IPS-NIHi11 (cell line): ENCODE measurements around the gene TMEM178B.
"Not testable (repeated sequence)": the region's sequence is repeated elsewhere in the genome, so short reads cannot be mapped to it uniquely, and the experiment has no call there.

Source experiments
- DNase-seq: peaks from one replicate; pipeline ENCODE4 v3.0.0; 2012; ENCODE audit warnings: mixed read lengths, low spot score

The TMEM178B gene

GRCh38 chr7:141356161-141356560 is 282.3 kb downstream of the TMEM178B start:
- no peak for DNase-seq

GRCh38 chr7:141358386-141358785 is 284.5 kb downstream of the TMEM178B start:
- no peak for DNase-seq

- no peak for DNase-seq
Measured at GRCh38 chr7:141359262-141359661, 285.4 kb downstream of the TMEM178B start.

- DNase-seq: no peak
Measured at GRCh38 chr7:141359740-141360415, 286.0 kb downstream of the TMEM178B start.

- no peak for DNase-seq
Measured at GRCh38 chr7:141360416-141360760, 286.5 kb downstream of the TMEM178B start.

- no peak for DNase-seq
Measured at GRCh38 chr7:141360803-141361202, 286.9 kb downstream of the TMEM178B start.

- DNase-seq: no peak
Measured at GRCh38 chr7:141361479-141361878, 287.6 kb downstream of the TMEM178B start.

- DNase-seq: no peak
Measured at GRCh38 chr7:141361960-141362359, 288.1 kb downstream of the TMEM178B start.

GRCh38 chr7:141362580-141363435 is 288.9 kb downstream of the TMEM178B start:
- DNase-seq: no peak

- no peak for DNase-seq
Measured at GRCh38 chr7:141363748-141364147, 289.9 kb downstream of the TMEM178B start.

GRCh38 chr7:141366091-141366621 is 292.3 kb downstream of the TMEM178B start:
- DNase-seq: peak; percentile 43

GRCh38 chr7:141369422-141369821 is 295.6 kb downstream of the TMEM178B start:
- no peak for DNase-seq

- no peak for DNase-seq
Measured at GRCh38 chr7:141370178-141370577, 296.3 kb downstream of the TMEM178B start.

GRCh38 chr7:141370650-141371049 is 296.8 kb downstream of the TMEM178B start:
- DNase-seq: no peak

GRCh38 chr7:141374425-141374824 is 300.6 kb downstream of the TMEM178B start:
- no peak for DNase-seq

- no peak for DNase-seq
Measured at GRCh38 chr7:141375442-141375841, 301.6 kb downstream of the TMEM178B start.

GRCh38 chr7:141377906-141378305 is 304.0 kb downstream of the TMEM178B start:
- no peak for DNase-seq

- no peak for DNase-seq
Measured at GRCh38 chr7:141378405-141378804, 304.5 kb downstream of the TMEM178B start.

GRCh38 chr7:141381794-141382427 is 308.0 kb downstream of the TMEM178B start:
- DNase-seq: no peak

GRCh38 chr7:141383356-141383755 is 309.5 kb downstream of the TMEM178B start:
- DNase-seq: not testable (repeated sequence)

- DNase-seq: no peak
Measured at GRCh38 chr7:141386881-141387280, 313.0 kb downstream of the TMEM178B start.

- DNase-seq: no peak
Measured at GRCh38 chr7:141387521-141388217, 313.8 kb downstream of the TMEM178B start.
